ENCODE results near the gene ETS1.

Gene ETS1

GRCh38 chr11:128568166-128568778 lies 19.1 kb downstream of the ETS1 start:
- no peak for DNase-seq (ENCODE audit: low spot score)

- no peak for DNase-seq (ENCODE audit: low spot score)
These were observed 20.2 kb downstream of the ETS1 start for GRCh38 chr11:128567130-128567529.

GRCh38 chr11:128565881-128566280 lies 21.5 kb downstream of the ETS1 start:
- DNase-seq (ENCODE audit: low spot score): no peak

GRCh38 chr11:128564642-128565245 lies 22.6 kb downstream of the ETS1 start:
- DNase-seq (ENCODE audit: low spot score): no peak

GRCh38 chr11:128563942-128564641 lies 23.3 kb downstream of the ETS1 start:
- DNase-seq (ENCODE audit: low spot score): no peak

- no peak for DNase-seq (ENCODE audit: low spot score)
These were observed 24.1 kb downstream of the ETS1 start for GRCh38 chr11:128563308-128563707.

DNA sequence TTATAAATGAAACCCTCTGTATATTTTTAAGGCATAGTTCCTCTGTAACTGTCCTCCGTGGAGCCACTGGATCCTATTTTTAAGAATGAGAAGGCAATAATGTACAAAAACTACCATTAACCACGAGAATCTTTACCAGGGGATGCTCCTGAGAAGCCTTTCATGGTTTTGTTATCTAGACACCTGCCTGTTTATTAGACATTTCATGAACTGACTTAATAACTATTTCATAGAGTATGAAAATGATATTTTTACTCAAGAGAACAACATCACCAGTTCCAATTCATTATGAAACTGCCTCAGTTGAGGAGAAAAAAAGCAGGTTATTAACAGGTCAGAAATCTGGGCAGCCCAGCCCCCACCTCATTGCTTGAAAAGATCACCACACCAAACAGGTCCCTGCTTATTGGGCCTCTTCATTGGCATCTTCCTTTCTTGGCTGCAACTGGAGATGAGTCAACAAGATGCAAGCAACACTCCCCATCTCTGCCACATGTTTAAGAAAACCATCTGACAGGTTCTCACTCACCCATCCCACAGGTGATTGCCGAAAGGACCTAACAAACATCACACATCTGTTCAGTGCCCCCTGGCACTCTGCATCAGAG lies 27.8 kb downstream of the ETS1 start:
- no peak for DNase-seq (ENCODE audit: low spot score)

- DNase-seq (ENCODE audit: low spot score): no peak
These were observed 31.8 kb downstream of the ETS1 start for GRCh38 chr11:128555606-128556005.

- no peak for DNase-seq (ENCODE audit: low spot score)
These were observed 33.5 kb downstream of the ETS1 start for GRCh38 chr11:128553662-128554362.

DNA sequence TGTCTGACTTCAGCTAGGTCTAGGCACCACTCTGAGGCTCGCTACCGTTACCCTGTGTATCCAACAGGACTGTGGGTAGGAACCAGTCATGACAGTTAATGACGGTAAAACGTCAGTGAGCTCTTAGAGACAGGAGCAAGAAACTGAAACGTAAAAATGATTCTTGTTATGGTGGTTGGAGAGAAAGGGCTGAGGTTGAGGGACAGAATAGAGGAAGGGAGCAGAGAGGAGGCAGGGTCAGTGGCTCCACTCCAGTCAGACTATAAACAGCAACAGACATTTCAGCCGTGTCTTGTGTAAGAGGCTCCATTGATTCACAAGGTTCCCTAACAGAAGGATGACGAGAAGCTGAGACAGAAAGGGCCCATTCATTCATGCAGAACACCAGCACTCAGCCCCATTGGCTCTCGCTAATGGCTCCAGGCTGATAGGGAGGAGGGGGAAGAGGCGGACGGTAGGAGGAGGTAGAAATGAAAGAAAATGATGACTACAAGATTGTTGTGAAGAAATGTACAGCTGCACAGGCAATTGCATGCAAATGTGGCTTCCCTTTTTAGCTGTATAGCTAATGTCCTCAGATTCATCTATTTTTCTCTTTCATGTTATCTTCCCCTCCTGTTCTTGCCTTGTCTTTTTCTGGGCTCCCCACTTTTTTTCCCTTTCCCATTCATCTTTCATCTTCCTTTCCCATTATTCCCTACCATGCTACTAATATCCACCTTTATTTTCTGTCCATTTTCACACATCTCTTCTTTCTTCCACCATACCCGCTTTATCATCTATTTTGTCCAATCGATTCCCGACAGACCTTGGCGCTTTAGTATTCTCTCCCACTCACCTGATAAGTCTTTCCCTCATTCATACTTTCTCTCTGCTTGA lies 34.3 kb downstream of the ETS1 start:
- no peak for DNase-seq (ENCODE audit: low spot score)

- peak; percentile 29 for DNase-seq (ENCODE audit: low spot score)
These were observed 35.6 kb downstream of the ETS1 start for GRCh38 chr11:128551611-128552335.

GRCh38 chr11:128551058-128551457 lies 36.3 kb downstream of the ETS1 start:
- peak; percentile 24 for DNase-seq (ENCODE audit: low spot score)

DNA sequence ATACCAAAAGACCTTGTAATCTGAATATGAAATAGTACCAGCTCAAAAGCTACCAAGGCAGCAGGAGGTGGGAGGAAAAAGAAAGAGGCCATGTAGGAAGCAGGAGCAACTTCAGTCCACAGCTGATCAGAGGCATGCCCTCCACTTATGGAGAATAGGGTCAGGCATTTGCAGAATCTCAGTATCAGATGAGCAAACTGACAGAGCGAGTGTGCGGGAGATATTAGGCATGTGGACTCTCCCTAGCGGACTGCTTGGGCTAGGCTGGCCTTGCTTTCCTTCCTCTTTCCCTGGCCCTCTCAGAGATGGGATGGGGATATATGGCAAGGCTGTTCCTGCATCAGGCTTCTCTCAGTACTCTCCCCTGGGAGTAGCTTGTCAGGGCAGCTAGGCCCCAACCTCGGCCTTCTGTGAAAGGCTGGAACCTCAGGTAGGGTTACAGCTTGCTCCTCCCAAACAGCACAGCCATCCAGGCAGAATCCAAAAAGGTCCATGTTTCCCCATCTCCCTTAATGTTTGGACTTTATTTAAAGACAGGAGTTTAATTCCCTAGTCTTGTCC lies 37.0 kb downstream of the ETS1 start:
- no peak for DNase-seq (ENCODE audit: low spot score)

DNA sequence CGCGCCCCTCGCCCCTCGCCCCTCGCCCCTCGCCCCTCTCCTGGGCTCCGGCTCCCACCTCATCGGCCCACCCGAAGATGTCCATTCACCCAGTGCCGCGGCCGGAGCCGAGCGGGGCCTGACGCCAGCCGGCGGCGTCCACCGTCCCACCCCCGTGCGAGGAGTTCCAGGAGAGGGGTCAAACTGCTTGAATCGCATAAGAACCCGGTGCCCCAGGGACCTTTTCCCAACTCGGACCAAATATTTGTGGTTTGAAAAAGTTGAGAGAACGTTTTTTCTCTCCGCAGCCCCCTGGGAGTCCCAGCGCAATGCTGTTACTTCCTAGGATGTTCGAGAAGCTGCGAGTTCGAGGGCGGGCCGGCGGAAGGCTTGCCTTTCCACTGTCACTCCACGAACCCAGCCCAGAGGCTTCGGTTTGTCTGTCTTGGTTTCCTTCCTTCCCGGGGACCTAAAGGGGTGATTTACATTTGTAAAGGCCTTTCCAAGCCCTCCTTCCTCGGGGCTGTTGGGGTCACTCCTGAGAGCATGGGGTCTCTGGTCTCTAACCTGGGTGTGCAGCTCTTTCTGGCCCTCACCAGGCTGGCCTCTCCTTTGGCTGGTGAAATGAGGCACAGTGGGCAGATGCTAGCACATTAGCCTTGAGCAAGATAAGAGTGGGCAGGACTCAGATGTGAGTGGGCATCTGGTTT lies 38.0 kb downstream of the ETS1 start:
- no peak for DNase-seq (ENCODE audit: low spot score)

GRCh38 chr11:128548649-128549255 lies 38.6 kb downstream of the ETS1 start:
- peak; percentile 39 for DNase-seq (ENCODE audit: low spot score)

DNA sequence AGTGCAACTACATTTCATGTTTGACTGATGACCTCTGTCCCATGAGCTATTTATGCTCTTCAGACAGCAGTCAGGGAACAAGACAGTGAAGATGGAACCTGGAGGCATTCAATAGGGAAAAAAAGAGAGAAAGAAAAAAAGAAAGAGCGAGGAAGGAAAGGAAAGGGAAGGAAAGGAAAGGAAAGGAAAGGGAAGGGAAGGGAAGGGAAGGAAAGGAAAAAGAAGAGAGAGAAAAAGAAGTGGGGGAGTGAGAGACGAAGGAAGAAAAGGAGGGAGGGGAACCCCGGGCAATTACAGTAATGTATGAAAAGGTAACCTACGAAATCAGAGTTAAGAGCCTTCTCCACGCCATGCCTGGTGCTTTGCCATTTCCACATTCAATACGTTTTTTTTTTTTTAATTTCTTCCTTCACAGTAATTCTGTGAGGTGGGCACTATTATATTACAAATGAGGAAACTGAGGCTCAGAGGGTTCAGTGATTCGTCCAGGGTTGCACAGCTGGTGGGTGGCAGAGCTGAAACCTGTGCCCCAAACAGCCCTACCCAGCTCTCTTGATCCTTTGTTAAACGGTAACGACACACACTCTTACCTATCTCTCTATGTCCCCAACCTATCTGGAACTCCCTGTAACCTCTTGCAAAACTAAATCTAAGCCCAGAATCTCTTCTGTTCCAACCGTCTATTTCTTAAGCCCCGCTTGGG lies 39.3 kb downstream of the ETS1 start:
- DNase-seq (ENCODE audit: low spot score): no peak

DNA sequence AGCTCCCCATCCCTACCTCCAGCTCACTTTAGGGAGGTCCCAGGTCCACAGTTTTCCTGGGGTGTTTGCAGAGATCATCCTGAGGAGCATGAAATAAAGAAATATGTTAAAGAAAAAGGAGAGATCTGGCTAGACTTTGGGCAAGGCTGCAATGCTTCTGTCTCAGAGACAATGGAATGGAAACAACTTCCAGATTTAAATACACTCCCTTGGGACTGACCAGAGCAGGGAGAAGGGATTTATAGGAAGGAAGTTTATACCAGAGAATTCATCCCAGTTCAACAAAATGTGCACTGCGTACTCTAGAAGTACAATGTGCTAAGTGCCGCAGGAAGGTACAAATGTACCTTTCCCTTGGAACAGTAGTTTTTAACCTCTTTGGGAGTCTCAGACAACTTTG lies 40.4 kb downstream of the ETS1 start:
- no peak for DNase-seq (ENCODE audit: low spot score)

DNA sequence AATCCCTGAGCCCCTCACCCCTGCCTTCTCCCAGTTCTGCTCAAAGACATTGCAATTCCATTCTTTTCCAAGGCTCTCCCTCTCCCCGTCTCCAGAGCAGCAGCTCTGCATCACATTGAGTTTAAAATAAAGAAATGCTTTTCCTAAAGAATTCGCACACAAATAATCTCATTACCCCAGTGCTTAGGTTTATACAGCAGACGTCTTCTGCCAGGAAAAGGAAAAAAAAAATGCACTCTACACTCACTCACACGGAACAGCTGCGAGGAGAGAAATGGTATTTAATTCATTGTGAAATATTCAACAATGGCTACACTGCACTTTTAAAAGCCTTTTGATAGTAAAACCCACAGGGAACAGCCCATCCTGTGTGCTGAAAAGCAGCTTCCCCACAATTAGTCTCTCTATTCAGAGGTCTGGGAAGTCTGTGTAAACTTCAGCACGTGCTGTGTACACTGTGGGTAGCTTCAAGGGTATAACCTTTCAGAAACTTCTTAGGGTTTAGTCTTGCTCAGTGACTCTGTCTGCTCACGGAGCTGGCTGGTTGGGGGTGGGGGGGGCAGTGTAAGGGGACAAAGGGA lies 42.8 kb downstream of the ETS1 start:
- DNase-seq (ENCODE audit: low spot score): peak; percentile 52
